GM23338 (cell line): ENCODE results near the gene SNORC. TPM values are rescaled to one million over a fixed set of nuclear protein-coding genes. Genes with fewer than 3 reads are reported as not detected.

ENCODE experiments used
- ATAC-seq: fragments of 200-7000 bp; cut with Tn5 transposase; 3 replicates; pipeline ENCODE4 v1.9.1; 2020
- DNase-seq: peaks from one replicate; pipeline ENCODE4 v3.0.0-alpha.2; 2015; ENCODE audit warnings: low spot score
- H2AFZ ChIP-seq: fragments of 200-600 bp; sonication (generic); 2 replicates; pipeline ENCODE4 v1.8.0; 2016; ENCODE audit warnings: antibody characterized with exemption, mild to moderate bottlenecking, moderate library complexity
- H3F3A ChIP-seq: fragments of 200-600 bp; sonication (generic); replicated peaks from 2 replicates; pipeline ENCODE4 v1.8.0; 2017; ENCODE audit warnings: antibody characterized with exemption, mixed run types, low read depth
- H3K27ac ChIP-seq: fragments of 200-600 bp; sonication (generic); 2 replicates; pipeline ENCODE4 v1.6.1; 2016; ENCODE audit warnings: low read depth
- H3K27me3 ChIP-seq: fragments of 200-600 bp; sonication (generic); 2 replicates; pipeline ENCODE4 v1.8.0; 2016; ENCODE audit warnings: mild to moderate bottlenecking, mixed run types, moderate library complexity; ENCODE audit not compliant: insufficient read depth
- H3K36me3 ChIP-seq: fragments of 200-600 bp; sonication (generic); 2 replicates; pipeline ENCODE4 v1.8.0; 2016; ENCODE audit warnings: mild to moderate bottlenecking; ENCODE audit not compliant: insufficient read depth
- H3K4me1 ChIP-seq: fragments of 200-600 bp; sonication (generic); 2 replicates; pipeline ENCODE4 v1.8.0; 2016; ENCODE audit warnings: mild to moderate bottlenecking, moderate library complexity; ENCODE audit not compliant: insufficient read depth
- H3K4me2 ChIP-seq: fragments of 200-600 bp; sonication (generic); 2 replicates; pipeline ENCODE4 v1.7.1; 2017; ENCODE audit warnings: mixed run types
- H3K4me3 ChIP-seq: fragments of 200-600 bp; sonication (generic); 2 replicates; pipeline ENCODE4 v1.6.1; 2016; ENCODE audit warnings: mixed run types
- H3K79me2 ChIP-seq: fragments of 200-600 bp; sonication (generic); replicated peaks from 2 replicates; pipeline ENCODE4 v1.8.0; 2017; ENCODE audit warnings: mild to moderate bottlenecking; ENCODE audit not compliant: insufficient read depth
- H3K9me2 ChIP-seq: fragments of 200-600 bp; sonication (generic); 2 replicates; pipeline ENCODE4 v1.8.0; 2017; ENCODE audit not compliant: insufficient read depth
- H4K20me1 ChIP-seq: fragments of 200-600 bp; sonication (generic); replicated peaks from 2 replicates; pipeline ENCODE4 v1.8.0; 2017; ENCODE audit warnings: mild to moderate bottlenecking; ENCODE audit not compliant: insufficient read depth
- H3K27ac Mint-ChIP-seq: 2 replicates; pipeline ENCODE4 v1.8.0; 2020; ENCODE audit warnings: inconsistent platforms, mild to moderate bottlenecking, moderate library complexity, mixed read lengths
- H3K27me3 Mint-ChIP-seq: 3 replicates; pipeline ENCODE4 v1.8.0; 2022; ENCODE audit warnings: low read depth, mild to moderate bottlenecking, moderate library complexity, mixed read lengths, inconsistent platforms; ENCODE audit not compliant: insufficient read depth, poor library complexity
- H3K36me3 Mint-ChIP-seq: 3 replicates; pipeline ENCODE4 v1.8.0; 2021; ENCODE audit warnings: low read depth, mild to moderate bottlenecking, inconsistent platforms, moderate library complexity, mixed read lengths
- H3K4me1 Mint-ChIP-seq: 3 replicates; pipeline ENCODE4 v1.8.0; 2020; ENCODE audit warnings: mild to moderate bottlenecking, inconsistent platforms, mixed read lengths
- H3K4me3 Mint-ChIP-seq: 3 replicates; pipeline ENCODE4 v1.8.0; 2021; ENCODE audit warnings: moderate library complexity, mild to moderate bottlenecking, inconsistent platforms, mixed read lengths
- H3K9me3 Mint-ChIP-seq: 3 replicates; pipeline ENCODE4 v1.8.0; 2020; ENCODE audit warnings: moderate library complexity, mild to moderate bottlenecking, inconsistent platforms, mixed read lengths
- EZH2phosphoT487 ChIP-seq: fragments of 200-600 bp; sonication (generic); IDR thresholded peaks from one replicate; pipeline ENCODE4 v1.8.1; 2018; ENCODE audit warnings: antibody characterized with exemption; ENCODE audit not compliant: unreplicated experiment
- ZNF114 ChIP-seq: fragments of 250-450 bp; sonication (Bioruptor Pico); IDR thresholded peaks from 2 replicates; pipeline ENCODE4 v1.5.0; 2020; ENCODE audit warnings: mild to moderate bottlenecking, moderate library complexity
- ZNF331 ChIP-seq: fragments of 250-450 bp; sonication (Bioruptor Pico); IDR thresholded peaks from 2 replicates; pipeline ENCODE4 v1.5.0; 2020; ENCODE audit warnings: low read depth, mild to moderate bottlenecking, moderate library complexity
- polyA plus RNA-seq: library from polyadenylated mRNA; unstranded; fragments of >200 nt; fragmentation: Nextera tagmentation; extraction: Ambion mirVana; gene quantifications from 2 replicates; pipeline ENCODE4 v1.2.1, GENCODE V29; 2016
- total RNA-seq: library from RNA; depleted of rRNA; stranded (reverse); fragments of >200 nt; shearing (Covaris generic); gene quantifications from 2 replicates; pipeline ENCODE4 v1.2.3, GENCODE V29; 2014
- TF ChIP-seq, protein P1 (sequence below): fragments of 250-450 bp; sonication (Bioruptor Pico); IDR thresholded peaks from 2 replicates; pipeline ENCODE4 v1.5.0; 2020; ENCODE audit warnings: mild to moderate bottlenecking, moderate library complexity
- TF ChIP-seq, protein P2 (sequence below): IDR thresholded peaks from 2 replicates; pipeline ENCODE4 v1.6.1; 2016; ENCODE audit warnings: antibody characterized with exemption
- TF ChIP-seq, protein P3 (sequence below), 2 experiments: fragments of 200-600 bp in 1 of 2; sonication (generic) in 1 of 2; conservative IDR thresholded peaks; 2 replicates each; pipeline versions ENCODE4 v1.5.1 to v1.6.1; 2016 to 2017; ENCODE audit warnings: antibody characterized with exemption in 2 of 2, low read depth in 2 of 2, mild to moderate bottlenecking in 2 of 2, moderate library complexity in 1 of 2
- TF ChIP-seq, protein P4 (sequence below): IDR thresholded peaks from one replicate; pipeline ENCODE4 v1.6.1; 2018; ENCODE audit warnings: antibody characterized with exemption; ENCODE audit not compliant: unreplicated experiment

The SNORC gene
- total and polyA plus RNA-seq, 2 experiments from 2014 or later: 0.80 to 1.6 TPM

DNA sequence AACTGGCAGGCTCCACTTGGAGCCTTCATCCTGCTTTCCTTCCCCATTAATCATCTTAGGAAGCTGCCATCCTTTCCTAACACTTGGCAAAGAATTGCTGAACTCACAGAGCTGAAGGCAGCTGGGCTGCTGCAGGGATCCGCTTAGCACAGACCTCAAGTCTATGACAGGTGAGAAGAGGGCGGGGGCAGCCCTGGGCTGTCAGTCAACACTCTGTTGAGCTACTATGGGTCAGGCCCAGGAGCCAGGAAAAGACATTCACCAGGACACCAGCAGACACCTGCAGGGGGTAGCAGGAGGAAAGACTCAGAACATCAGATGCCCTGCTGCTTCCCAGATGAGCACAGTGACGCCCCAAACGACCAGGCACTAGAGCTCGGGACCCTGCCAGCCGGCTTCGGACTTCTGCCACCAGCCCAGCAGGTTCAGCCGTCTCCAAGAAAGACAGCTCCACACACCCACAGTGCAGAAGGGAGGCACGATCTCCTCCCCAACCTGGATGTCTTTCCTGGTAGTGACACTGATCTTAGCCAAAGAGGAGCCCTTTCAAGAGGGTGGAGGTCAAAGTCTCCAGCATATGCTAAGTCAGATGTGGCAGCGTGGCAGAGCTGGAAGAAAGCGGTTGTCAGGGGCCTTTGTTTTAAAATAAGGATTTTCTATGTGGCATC is 55.2 kb downstream of the SNORC start (continued):
- TF ChIP-seq, protein P1, sequence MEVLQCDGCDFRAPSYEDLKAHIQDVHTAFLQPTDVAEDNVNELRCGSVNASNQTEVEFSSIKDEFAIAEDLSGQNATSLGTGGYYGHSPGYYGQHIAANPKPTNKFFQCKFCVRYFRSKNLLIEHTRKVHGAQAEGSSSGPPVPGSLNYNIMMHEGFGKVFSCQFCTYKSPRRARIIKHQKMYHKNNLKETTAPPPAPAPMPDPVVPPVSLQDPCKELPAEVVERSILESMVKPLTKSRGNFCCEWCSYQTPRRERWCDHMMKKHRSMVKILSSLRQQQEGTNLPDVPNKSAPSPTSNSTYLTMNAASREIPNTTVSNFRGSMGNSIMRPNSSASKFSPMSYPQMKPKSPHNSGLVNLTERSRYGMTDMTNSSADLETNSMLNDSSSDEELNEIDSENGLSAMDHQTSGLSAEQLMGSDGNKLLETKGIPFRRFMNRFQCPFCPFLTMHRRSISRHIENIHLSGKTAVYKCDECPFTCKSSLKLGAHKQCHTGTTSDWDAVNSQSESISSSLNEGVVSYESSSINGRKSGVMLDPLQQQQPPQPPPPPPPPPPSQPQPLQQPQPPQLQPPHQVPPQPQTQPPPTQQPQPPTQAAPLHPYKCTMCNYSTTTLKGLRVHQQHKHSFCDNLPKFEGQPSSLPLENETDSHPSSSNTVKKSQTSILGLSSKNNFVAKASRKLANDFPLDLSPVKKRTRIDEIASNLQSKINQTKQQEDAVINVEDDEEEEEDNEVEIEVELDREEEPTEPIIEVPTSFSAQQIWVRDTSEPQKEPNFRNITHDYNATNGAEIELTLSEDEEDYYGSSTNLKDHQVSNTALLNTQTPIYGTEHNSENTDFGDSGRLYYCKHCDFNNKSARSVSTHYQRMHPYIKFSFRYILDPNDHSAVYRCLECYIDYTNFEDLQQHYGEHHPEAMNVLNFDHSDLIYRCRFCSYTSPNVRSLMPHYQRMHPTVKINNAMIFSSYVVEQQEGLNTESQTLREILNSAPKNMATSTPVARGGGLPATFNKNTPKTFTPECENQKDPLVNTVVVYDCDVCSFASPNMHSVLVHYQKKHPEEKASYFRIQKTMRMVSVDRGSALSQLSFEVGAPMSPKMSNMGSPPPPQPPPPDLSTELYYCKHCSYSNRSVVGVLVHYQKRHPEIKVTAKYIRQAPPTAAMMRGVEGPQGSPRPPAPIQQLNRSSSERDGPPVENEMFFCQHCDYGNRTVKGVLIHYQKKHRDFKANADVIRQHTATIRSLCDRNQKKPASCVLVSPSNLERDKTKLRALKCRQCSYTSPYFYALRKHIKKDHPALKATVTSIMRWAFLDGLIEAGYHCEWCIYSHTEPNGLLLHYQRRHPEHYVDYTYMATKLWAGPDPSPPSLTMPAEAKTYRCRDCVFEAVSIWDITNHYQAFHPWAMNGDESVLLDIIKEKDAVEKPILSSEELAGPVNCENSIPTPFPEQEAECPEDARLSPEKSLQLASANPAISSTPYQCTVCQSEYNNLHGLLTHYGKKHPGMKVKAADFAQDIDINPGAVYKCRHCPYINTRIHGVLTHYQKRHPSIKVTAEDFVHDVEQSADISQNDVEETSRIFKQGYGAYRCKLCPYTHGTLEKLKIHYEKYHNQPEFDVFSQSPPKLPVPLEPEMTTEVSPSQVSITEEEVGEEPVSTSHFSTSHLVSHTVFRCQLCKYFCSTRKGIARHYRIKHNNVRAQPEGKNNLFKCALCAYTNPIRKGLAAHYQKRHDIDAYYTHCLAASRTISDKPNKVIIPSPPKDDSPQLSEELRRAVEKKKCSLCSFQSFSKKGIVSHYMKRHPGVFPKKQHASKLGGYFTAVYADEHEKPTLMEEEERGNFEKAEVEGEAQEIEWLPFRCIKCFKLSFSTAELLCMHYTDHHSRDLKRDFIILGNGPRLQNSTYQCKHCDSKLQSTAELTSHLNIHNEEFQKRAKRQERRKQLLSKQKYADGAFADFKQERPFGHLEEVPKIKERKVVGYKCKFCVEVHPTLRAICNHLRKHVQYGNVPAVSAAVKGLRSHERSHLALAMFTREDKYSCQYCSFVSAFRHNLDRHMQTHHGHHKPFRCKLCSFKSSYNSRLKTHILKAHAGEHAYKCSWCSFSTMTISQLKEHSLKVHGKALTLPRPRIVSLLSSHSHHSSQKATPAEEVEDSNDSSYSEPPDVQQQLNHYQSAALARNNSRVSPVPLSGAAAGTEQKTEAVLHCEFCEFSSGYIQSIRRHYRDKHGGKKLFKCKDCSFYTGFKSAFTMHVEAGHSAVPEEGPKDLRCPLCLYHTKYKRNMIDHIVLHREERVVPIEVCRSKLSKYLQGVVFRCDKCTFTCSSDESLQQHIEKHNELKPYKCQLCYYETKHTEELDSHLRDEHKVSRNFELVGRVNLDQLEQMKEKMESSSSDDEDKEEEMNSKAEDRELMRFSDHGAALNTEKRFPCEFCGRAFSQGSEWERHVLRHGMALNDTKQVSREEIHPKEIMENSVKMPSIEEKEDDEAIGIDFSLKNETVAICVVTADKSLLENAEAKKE (CRISPR knock-in tag): no peak
- TF ChIP-seq, protein P2, sequence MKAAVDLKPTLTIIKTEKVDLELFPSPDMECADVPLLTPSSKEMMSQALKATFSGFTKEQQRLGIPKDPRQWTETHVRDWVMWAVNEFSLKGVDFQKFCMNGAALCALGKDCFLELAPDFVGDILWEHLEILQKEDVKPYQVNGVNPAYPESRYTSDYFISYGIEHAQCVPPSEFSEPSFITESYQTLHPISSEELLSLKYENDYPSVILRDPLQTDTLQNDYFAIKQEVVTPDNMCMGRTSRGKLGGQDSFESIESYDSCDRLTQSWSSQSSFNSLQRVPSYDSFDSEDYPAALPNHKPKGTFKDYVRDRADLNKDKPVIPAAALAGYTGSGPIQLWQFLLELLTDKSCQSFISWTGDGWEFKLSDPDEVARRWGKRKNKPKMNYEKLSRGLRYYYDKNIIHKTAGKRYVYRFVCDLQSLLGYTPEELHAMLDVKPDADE: no peak
- TF ChIP-seq, protein P3, sequence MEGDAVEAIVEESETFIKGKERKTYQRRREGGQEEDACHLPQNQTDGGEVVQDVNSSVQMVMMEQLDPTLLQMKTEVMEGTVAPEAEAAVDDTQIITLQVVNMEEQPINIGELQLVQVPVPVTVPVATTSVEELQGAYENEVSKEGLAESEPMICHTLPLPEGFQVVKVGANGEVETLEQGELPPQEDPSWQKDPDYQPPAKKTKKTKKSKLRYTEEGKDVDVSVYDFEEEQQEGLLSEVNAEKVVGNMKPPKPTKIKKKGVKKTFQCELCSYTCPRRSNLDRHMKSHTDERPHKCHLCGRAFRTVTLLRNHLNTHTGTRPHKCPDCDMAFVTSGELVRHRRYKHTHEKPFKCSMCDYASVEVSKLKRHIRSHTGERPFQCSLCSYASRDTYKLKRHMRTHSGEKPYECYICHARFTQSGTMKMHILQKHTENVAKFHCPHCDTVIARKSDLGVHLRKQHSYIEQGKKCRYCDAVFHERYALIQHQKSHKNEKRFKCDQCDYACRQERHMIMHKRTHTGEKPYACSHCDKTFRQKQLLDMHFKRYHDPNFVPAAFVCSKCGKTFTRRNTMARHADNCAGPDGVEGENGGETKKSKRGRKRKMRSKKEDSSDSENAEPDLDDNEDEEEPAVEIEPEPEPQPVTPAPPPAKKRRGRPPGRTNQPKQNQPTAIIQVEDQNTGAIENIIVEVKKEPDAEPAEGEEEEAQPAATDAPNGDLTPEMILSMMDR (conservative IDR thresholded peaks at IDR 0.05; ENCODE audit: low read depth in 2 of 2): no peak
- TF ChIP-seq ZNF331 (CRISPR knock-in tag) (no peak), ZNF114 (CRISPR knock-in tag) (no peak)

DNA sequence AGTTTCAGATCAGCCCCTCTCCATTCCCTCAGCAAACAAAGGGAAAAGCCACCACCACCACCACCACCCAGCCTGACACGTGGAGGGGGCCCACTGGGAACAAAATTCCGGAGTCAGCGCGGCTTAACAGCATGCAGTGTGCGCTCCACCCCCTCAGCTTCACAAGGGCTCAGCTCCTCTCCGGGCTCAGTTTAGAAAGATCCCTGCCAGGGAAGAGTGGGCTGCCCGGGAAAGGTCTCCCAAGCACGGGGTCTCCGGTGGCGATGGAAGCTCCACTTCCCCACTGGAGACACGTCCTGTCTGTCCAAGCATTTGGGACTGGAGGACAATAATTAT is 55.7 kb downstream of the SNORC start:
- Histone ChIP-seq H3K36me3 (no peaks in the 10 kb centered on the region), H3K27me3 (peaks cover 62% of the 10 kb centered on the region)
- TF ChIP-seq, protein P4, sequence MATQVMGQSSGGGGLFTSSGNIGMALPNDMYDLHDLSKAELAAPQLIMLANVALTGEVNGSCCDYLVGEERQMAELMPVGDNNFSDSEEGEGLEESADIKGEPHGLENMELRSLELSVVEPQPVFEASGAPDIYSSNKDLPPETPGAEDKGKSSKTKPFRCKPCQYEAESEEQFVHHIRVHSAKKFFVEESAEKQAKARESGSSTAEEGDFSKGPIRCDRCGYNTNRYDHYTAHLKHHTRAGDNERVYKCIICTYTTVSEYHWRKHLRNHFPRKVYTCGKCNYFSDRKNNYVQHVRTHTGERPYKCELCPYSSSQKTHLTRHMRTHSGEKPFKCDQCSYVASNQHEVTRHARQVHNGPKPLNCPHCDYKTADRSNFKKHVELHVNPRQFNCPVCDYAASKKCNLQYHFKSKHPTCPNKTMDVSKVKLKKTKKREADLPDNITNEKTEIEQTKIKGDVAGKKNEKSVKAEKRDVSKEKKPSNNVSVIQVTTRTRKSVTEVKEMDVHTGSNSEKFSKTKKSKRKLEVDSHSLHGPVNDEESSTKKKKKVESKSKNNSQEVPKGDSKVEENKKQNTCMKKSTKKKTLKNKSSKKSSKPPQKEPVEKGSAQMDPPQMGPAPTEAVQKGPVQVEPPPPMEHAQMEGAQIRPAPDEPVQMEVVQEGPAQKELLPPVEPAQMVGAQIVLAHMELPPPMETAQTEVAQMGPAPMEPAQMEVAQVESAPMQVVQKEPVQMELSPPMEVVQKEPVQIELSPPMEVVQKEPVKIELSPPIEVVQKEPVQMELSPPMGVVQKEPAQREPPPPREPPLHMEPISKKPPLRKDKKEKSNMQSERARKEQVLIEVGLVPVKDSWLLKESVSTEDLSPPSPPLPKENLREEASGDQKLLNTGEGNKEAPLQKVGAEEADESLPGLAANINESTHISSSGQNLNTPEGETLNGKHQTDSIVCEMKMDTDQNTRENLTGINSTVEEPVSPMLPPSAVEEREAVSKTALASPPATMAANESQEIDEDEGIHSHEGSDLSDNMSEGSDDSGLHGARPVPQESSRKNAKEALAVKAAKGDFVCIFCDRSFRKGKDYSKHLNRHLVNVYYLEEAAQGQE: no peak
- no peak for TF ChIP-seq EZH2phosphoT487

More for the DNA sequence above, 55.7 kb downstream of the SNORC start:
- Mint-ChIP-seq H3K4me1 (peaks cover 27% of the 10 kb centered on the region), H3K27ac (no peak overlapping the region), H3K27me3 (peaks cover 42% of the 10 kb centered on the region), H3K4me3 (no peak overlapping the region), H3K36me3 (no peaks in the 10 kb centered on the region), H3K9me3 (peaks cover 3% of the 10 kb centered on the region; the same call in 1 of the 3 replicates)
- no peak overlapping the region for H3K4me3 ChIP-seq
- no peak overlapping the region for H3K4me2 ChIP-seq
- H2AFZ ChIP-seq: no peak overlapping the region
- peaks cover 27% of the 10 kb centered on the region for H3K4me1 ChIP-seq
- no peaks in the 10 kb centered on the region for H3F3A ChIP-seq
- H3K79me2 ChIP-seq: no peaks in the 10 kb centered on the region
- H4K20me1 ChIP-seq: no peaks in the 10 kb centered on the region; the same call in none of the 2 replicates
- no peak overlapping the region for H3K27ac ChIP-seq
- ATAC-seq: no peak
- H3K9me2 ChIP-seq: 0 out of 2 replicates have a peak, but pooled peaks cover 4% of the 10 kb centered on the region
- no peak for DNase-seq
